Activated T-cell treated with anti-CD3 and anti-CD28 coated beads for 4 hours (primary cell): ENCODE measurements around the gene ATF1.
"Not testable (repeated sequence)": the region's sequence is repeated elsewhere in the genome, so short reads cannot be mapped to it uniquely, and the experiment has no call there.

Experiments
- DNase-seq: peaks from one replicate; pipeline ENCODE4 v3.0.0-alpha.2; 2020

ATF1 gene

GRCh38 chr12:50753232-50753769 is 10.6 kb upstream of the ATF1 start:
- no peak for DNase-seq

GRCh38 chr12:50764286-50765094 is 589 bp downstream of the ATF1 start:
- no peak for DNase-seq

- peak; percentile 27 for DNase-seq
Observed at GRCh38 chr12:50765095-50765911, 1.4 kb downstream of the ATF1 start.

GRCh38 chr12:50768391-50768790 is 4.5 kb downstream of the ATF1 start:
- DNase-seq = no peak

GRCh38 chr12:50768813-50769212 is 4.9 kb downstream of the ATF1 start:
- not testable (repeated sequence) for DNase-seq

GRCh38 chr12:50771409-50771808 is 7.5 kb downstream of the ATF1 start:
- DNase-seq = no peak

- no peak for DNase-seq
Observed at GRCh38 chr12:50772470-50772869, 8.6 kb downstream of the ATF1 start.

- DNase-seq = no peak
Observed at GRCh38 chr12:50772877-50773276, 9.0 kb downstream of the ATF1 start.

GRCh38 chr12:50775251-50775650 is 11.3 kb downstream of the ATF1 start:
- no peak for DNase-seq

- DNase-seq = no peak
Observed at GRCh38 chr12:50776749-50777728, 13.1 kb downstream of the ATF1 start.

- DNase-seq = no peak
Observed at GRCh38 chr12:50778663-50779590, 15.0 kb downstream of the ATF1 start.

- no peak for DNase-seq
Observed at GRCh38 chr12:50780013-50780412, 16.1 kb downstream of the ATF1 start.

- DNase-seq = no peak
Observed at GRCh38 chr12:50784501-50784900, 20.6 kb downstream of the ATF1 start.

GRCh38 chr12:50785406-50786001 is 21.6 kb downstream of the ATF1 start:
- no peak for DNase-seq

- DNase-seq = no peak
Observed at GRCh38 chr12:50786498-50787231, 22.8 kb downstream of the ATF1 start.

GRCh38 chr12:50787618-50788017 is 23.7 kb downstream of the ATF1 start:
- no peak for DNase-seq

- no peak for DNase-seq
Observed at GRCh38 chr12:50788561-50788960, 24.7 kb downstream of the ATF1 start.

- DNase-seq = no peak
Observed at GRCh38 chr12:50790081-50790480, 26.2 kb downstream of the ATF1 start.

- DNase-seq = no peak
Observed at GRCh38 chr12:50799908-50800307, 36.0 kb downstream of the ATF1 start.

- DNase-seq = no peak
Observed at GRCh38 chr12:50803230-50803875, 39.5 kb downstream of the ATF1 start.
